ENCODE measurements around the gene CSN3.
"Not testable (repeated sequence)": the region's sequence is repeated elsewhere in the genome, so short reads cannot be mapped to it uniquely, and the experiment has no call there.

Gene CSN3

GRCh38 chr4:70242297-70242696 lies at the start of gene CSN3:
TSS of gene CSN3 (plus strand) at chr4:70242597. CDS start at chr4:70244820, 2,223 bp downstream.
- not testable (repeated sequence) for H3K27ac Mint-ChIP-seq; H3K4me3 Mint-ChIP-seq; DNase-seq; ATAC-seq (replicated peaks); H3K9me3 Mint-ChIP-seq; H3K27me3 Mint-ChIP-seq; H3K4me1 Mint-ChIP-seq; H3K36me3 Mint-ChIP-seq

GRCh38 chr4:70192895-70193294 lies 49.5 kb upstream of the CSN3 start:
- H3K4me1 Mint-ChIP-seq = no peaks in the 10 kb centered on the region
- DNase-seq (no peak), ATAC-seq (replicated peaks) (no peak)
- no peaks in the 10 kb centered on the region for H3K36me3 Mint-ChIP-seq
- no peak overlapping the region for H3K4me3 Mint-ChIP-seq
- H3K9me3 Mint-ChIP-seq = peaks cover 0 to 3% of the 10 kb centered on the region in 2 donors
- no peak overlapping the region for H3K27ac Mint-ChIP-seq
- no peaks in the 10 kb centered on the region for H3K27me3 Mint-ChIP-seq

- Mint-ChIP-seq H3K4me1 (no peaks in the 10 kb centered on the region), H3K36me3 (no peaks in the 10 kb centered on the region), H3K9me3 (peaks cover 0 to 3% of the 10 kb centered on the region in 2 donors), H3K4me3 (no peak within 1 kb of the TSS), H3K27me3 (no peaks in the 10 kb centered on the region), H3K27ac (no peak within 1 kb of the TSS)
- ATAC-seq (replicated peaks) (no peak), DNase-seq (no peak)
Measured at GRCh38 chr4:70195425-70195824, 47.0 kb upstream of the CSN3 start, which contains the start of gene ODAM. TSS of gene ODAM (plus strand) at chr4:70195725. CDS start at chr4:70196544, 819 bp downstream.

GRCh38 chr4:70196857-70197256 lies 45.5 kb upstream of the CSN3 start:
- Mint-ChIP-seq H3K27me3 (no peaks in the 10 kb centered on the region), H3K4me3 (no peak overlapping the region), H3K36me3 (no peaks in the 10 kb centered on the region), H3K27ac (no peak overlapping the region), H3K4me1 (no peaks in the 10 kb centered on the region), H3K9me3 (no peaks in the 10 kb centered on the region)
- no peak for DNase-seq
- no peak for ATAC-seq (replicated peaks)

- Mint-ChIP-seq H3K4me3 (no peak overlapping the region), H3K9me3 (no peaks in the 10 kb centered on the region)
Measured at GRCh38 chr4:70197842-70198241, 44.6 kb upstream of the CSN3 start.

GRCh38 chr4:70203601-70204000 lies 38.8 kb upstream of the CSN3 start:
- no peaks in the 10 kb centered on the region for H3K4me1 Mint-ChIP-seq
- DNase-seq (no peak), ATAC-seq (replicated peaks) (no peak)
- H3K27me3 Mint-ChIP-seq = no peaks in the 10 kb centered on the region
- no peaks in the 10 kb centered on the region for H3K36me3 Mint-ChIP-seq
- no peak overlapping the region for H3K27ac Mint-ChIP-seq
- no peak overlapping the region for H3K4me3 Mint-ChIP-seq
- peaks cover 0 to 3% of the 10 kb centered on the region in 2 donors for H3K9me3 Mint-ChIP-seq

More at GRCh38 chr4:70197842-70198241, 44.6 kb upstream of the CSN3 start:
- no peak overlapping the region for H3K27ac Mint-ChIP-seq
- no peaks in the 10 kb centered on the region for H3K27me3 Mint-ChIP-seq
- DNase-seq (no peak), ATAC-seq (replicated peaks) (no peak)
- no peaks in the 10 kb centered on the region for H3K36me3 Mint-ChIP-seq
- no peaks in the 10 kb centered on the region for H3K4me1 Mint-ChIP-seq

- not testable (repeated sequence) for H3K27me3 Mint-ChIP-seq; DNase-seq; ATAC-seq (replicated peaks); H3K4me1 Mint-ChIP-seq; H3K36me3 Mint-ChIP-seq; H3K4me3 Mint-ChIP-seq; H3K27ac Mint-ChIP-seq
- H3K9me3 Mint-ChIP-seq = peaks cover 0 to 10% of the 10 kb centered on the region in 2 donors
Measured at GRCh38 chr4:70212752-70213151, 29.6 kb upstream of the CSN3 start.

GRCh38 chr4:70216109-70216508 lies 26.3 kb upstream of the CSN3 start:
- H3K36me3 Mint-ChIP-seq; H3K27ac Mint-ChIP-seq; H3K9me3 Mint-ChIP-seq; DNase-seq; ATAC-seq (replicated peaks); H3K27me3 Mint-ChIP-seq; H3K4me3 Mint-ChIP-seq; H3K4me1 Mint-ChIP-seq: not testable (repeated sequence)

GRCh38 chr4:70216550-70216949 lies 25.8 kb upstream of the CSN3 start:
- H3K27me3 Mint-ChIP-seq; H3K27ac Mint-ChIP-seq; H3K9me3 Mint-ChIP-seq; H3K4me1 Mint-ChIP-seq; H3K36me3 Mint-ChIP-seq; DNase-seq; H3K4me3 Mint-ChIP-seq; ATAC-seq (replicated peaks): not testable (repeated sequence)

- not testable (repeated sequence) for DNase-seq; H3K36me3 Mint-ChIP-seq; H3K27ac Mint-ChIP-seq; H3K9me3 Mint-ChIP-seq; H3K4me3 Mint-ChIP-seq; ATAC-seq (replicated peaks); H3K4me1 Mint-ChIP-seq; H3K27me3 Mint-ChIP-seq
Measured at GRCh38 chr4:70221389-70221788, 21.0 kb upstream of the CSN3 start.

- H3K4me1 Mint-ChIP-seq; H3K4me3 Mint-ChIP-seq; H3K9me3 Mint-ChIP-seq; H3K36me3 Mint-ChIP-seq; H3K27me3 Mint-ChIP-seq; H3K27ac Mint-ChIP-seq; ATAC-seq (replicated peaks); DNase-seq: not testable (repeated sequence)
Measured at GRCh38 chr4:70221818-70222217, 20.6 kb upstream of the CSN3 start.

GRCh38 chr4:70225824-70226223 lies 16.6 kb upstream of the CSN3 start, which contains the start of gene FDCSP:
TSS of gene FDCSP (plus strand) at chr4:70226124. CDS start at chr4:70231195, 5,071 bp downstream.
- H3K4me3 Mint-ChIP-seq = no peak within 1 kb of the TSS
- no peak for ATAC-seq (replicated peaks)
- no peak for DNase-seq
- H3K4me1 Mint-ChIP-seq = no peaks in the 10 kb centered on the region
- no peaks in the 10 kb centered on the region for H3K36me3 Mint-ChIP-seq
- H3K9me3 Mint-ChIP-seq = no peaks in the 10 kb centered on the region
- no peaks in the 10 kb centered on the region for H3K27me3 Mint-ChIP-seq
- no peak within 1 kb of the TSS for H3K27ac Mint-ChIP-seq

- H3K27ac Mint-ChIP-seq = no peak overlapping the region
- no peaks in the 10 kb centered on the region for H3K36me3 Mint-ChIP-seq
- no peak for DNase-seq
- no peak overlapping the region for H3K4me3 Mint-ChIP-seq
- no peak for ATAC-seq (replicated peaks)
- no peaks in the 10 kb centered on the region for H3K9me3 Mint-ChIP-seq
- H3K27me3 Mint-ChIP-seq = no peaks in the 10 kb centered on the region
- no peaks in the 10 kb centered on the region for H3K4me1 Mint-ChIP-seq
Measured at GRCh38 chr4:70236125-70236524, 6.3 kb upstream of the CSN3 start.

- Mint-ChIP-seq H3K4me1 (no peaks in the 10 kb centered on the region), H3K36me3 (no peaks in the 10 kb centered on the region), H3K4me3 (no peak overlapping the region), H3K9me3 (no peaks in the 10 kb centered on the region), H3K27me3 (no peaks in the 10 kb centered on the region), H3K27ac (no peak overlapping the region)
- no peak for ATAC-seq (replicated peaks)
- DNase-seq = no peak
Measured at GRCh38 chr4:70239131-70239883, 3.1 kb upstream of the CSN3 start.

GRCh38 chr4:70239884-70240591 lies 2.4 kb upstream of the CSN3 start:
- H3K27ac Mint-ChIP-seq = no peak overlapping the region
- ATAC-seq (replicated peaks) (no peak), DNase-seq (no peak)

More at GRCh38 chr4:70239884-70240591, 2.4 kb upstream of the CSN3 start:
- no peaks in the 10 kb centered on the region for H3K27me3 Mint-ChIP-seq
- no peak overlapping the region for H3K4me3 Mint-ChIP-seq
- no peaks in the 10 kb centered on the region for H3K36me3 Mint-ChIP-seq
- no peaks in the 10 kb centered on the region for H3K4me1 Mint-ChIP-seq
- H3K9me3 Mint-ChIP-seq = no peaks in the 10 kb centered on the region
